NCI-H2196 (cell line): ENCODE data around the gene KMT5B.
"Not testable (repeated sequence)": the region's sequence is repeated elsewhere in the genome, so short reads cannot be mapped to it uniquely, and the experiment has no call there.

Source experiments
- DNase-seq: peaks from one replicate; lab custom pipeline; 2025; ENCODE audit not compliant: unreplicated experiment; lab: John Stamatoyannopoulos, UW

Gene KMT5B

DNA sequence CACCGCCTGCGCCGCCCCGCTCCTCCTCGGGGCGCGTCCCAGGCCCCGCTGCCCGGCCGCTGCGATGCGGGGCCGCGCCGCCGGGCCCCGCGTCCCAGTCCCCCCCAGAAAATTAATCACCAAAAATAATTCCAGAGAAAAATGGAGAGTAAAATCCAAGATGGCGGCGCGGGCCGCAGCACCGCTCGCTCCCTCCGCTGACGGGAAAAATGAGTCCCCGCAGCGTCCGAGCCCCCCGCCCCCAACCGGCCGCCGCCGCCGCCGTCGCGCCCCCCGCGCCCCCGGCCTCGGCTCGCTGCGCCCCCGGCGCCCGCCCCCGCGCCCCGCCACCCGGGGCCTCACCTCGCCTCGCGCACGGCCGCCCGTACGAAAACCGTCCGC is at the start of gene KMT5B:
Gene KMT5B, minus strand, starts transcription at position 162 of the 381 bp plus-strand sequence. CDS start 23,220 bp downstream, outside the sequence.
- peak; percentile 73 for DNase-seq

DNA sequence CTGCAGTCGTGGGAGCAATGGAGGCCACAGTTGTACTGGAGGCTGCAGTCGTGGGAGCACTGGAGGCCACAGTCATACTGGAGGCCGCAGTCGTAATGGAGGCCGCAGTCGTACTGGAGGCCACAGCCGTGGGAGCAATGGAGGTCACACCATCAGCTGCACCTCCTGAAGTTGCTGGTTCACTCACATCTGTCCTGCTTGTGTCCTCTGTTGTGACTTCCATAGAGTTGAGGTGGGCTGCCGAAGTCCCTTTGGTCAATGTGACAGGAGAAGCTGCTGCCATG is 49.4 kb upstream of the KMT5B start:
- no peak for DNase-seq

DNA sequence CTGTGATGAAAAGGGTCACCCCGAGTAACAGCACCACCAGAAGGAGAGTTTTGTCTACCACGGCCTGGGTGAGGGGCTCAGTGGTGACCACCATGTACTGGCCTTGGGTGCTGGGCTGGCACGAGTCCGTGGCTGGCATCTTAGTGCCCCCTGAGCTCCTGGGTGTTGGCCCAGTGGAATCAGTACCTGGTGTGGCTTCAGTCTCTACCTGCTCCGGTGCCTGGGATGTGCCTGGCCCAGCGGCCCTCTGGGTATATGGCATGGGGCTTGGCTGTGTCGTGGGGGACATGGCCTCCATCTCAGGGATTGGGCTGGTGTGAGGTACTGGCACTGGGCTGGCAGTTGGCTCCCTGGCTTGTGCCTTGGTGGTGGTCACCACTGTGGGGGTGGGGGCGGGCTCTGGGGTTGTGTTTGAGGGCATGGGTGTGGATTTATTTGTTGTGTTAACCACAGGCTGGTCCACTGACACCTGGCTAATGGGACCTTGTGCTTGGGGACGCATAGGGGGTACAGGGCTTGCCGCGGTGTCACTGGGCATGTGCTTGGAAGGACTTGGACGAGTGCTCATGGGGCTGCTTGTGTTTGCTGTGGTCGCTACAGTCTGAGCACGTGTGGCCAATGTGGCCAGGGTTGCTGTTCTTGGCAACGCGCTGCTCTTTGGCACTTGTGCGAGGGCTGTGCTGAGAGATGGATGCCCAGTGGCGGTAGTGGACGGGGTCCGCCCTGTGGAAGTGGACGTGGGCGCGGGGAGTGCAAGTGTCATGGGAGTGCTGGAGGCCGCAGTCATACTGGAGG is 48.9 kb upstream of the KMT5B start:
- DNase-seq, result no peak

DNA sequence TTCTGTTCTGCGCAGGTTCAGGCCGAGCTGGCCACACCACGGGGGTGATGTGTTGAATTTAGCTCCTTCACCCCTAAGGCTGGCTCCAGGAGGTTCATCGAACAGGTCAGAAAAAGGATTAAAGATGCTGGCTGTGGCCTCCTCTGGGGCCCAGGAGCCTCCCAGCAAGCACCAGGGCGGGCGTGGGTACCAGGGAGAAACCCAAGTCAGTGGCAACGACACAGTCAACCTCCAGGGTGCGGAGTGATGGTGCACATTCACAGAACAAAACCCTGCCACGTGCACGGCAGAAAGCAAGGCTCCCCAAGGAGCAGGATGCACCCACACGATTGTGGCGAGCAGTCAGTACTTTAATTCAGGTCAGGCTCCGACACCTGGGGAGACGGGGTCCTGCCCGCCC is 47.9 kb upstream of the KMT5B start:
- no peak for DNase-seq

DNA sequence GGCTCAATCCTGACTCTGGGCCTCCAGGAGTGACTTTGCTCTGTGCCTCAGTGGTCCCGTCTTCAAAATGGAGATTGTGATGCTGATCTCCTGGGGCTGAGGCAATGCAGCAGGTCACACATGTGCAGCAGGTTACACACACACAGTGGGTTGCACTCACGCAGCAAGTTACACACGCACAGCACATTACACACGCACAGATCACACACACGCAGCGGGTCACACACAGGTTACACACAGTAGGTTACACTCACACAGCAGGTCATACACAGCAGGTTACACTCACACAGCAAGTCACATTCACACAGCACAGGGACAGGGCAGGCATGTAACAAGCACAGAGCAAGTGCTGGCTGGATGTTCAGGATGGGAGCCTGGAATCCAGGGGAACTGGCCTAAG is 47.4 kb upstream of the KMT5B start:
- no peak for DNase-seq

DNA sequence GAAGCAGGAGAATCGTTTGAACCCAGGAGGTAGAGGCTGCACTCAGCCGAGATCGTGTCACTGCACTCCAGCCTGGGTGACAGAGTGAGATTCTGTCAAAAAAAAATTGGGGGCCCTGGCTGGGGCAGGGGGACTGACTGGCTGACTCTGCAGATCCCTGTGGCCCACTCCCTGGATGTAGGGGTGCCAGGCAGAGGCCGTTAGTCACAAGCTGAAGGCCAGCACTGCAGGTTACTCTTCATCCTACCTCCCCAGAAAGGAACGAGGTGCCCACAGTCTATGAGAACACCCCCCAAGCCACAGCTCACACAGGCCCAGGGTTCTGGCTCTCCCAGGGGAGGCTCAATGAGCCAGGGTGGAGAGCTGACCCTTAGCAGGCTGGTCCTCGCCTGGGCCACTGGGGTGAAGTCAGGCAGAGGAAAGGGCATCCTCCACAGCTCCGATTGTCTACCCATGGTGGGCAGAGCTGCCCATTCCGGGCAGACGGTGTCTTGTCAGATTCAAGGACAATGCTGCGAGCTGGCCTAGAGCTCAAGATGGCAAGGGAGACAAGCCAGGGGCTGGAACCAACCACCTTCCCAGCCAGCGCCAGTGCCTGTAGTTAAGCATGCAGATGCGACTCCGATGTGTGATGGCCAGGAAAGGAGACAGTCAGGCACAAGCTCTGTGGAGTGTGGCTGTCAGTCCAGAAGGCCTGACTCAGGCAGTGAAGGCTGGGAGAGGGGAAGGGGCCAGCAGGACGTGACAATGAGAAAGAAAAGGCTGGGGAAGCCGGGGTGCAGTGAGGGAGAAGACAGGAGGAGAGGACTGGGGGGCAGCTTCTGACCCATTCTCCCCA is 46.2 kb upstream of the KMT5B start:
- DNase-seq, result no peak

DNA sequence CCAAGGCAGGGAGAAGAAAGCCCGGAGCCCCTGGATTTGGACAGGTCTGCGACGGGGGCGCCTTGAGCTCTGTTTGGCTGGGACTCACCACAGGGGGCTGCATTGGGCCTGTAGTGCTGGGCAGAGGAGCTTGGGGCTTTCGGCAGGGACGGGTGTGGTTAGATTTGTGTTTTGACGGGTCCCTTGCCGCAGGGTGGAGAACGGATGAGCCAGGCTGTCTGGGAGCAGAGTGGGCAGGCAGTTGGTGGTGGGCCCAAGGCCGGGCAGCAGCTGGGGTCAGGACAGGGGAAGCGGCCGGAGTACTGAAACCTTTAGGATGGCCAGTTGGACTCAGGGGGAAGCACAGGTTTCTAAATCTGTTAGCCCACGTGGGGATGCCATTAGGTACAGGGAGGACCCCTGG is 45.3 kb upstream of the KMT5B start:
- no peak for DNase-seq

DNA sequence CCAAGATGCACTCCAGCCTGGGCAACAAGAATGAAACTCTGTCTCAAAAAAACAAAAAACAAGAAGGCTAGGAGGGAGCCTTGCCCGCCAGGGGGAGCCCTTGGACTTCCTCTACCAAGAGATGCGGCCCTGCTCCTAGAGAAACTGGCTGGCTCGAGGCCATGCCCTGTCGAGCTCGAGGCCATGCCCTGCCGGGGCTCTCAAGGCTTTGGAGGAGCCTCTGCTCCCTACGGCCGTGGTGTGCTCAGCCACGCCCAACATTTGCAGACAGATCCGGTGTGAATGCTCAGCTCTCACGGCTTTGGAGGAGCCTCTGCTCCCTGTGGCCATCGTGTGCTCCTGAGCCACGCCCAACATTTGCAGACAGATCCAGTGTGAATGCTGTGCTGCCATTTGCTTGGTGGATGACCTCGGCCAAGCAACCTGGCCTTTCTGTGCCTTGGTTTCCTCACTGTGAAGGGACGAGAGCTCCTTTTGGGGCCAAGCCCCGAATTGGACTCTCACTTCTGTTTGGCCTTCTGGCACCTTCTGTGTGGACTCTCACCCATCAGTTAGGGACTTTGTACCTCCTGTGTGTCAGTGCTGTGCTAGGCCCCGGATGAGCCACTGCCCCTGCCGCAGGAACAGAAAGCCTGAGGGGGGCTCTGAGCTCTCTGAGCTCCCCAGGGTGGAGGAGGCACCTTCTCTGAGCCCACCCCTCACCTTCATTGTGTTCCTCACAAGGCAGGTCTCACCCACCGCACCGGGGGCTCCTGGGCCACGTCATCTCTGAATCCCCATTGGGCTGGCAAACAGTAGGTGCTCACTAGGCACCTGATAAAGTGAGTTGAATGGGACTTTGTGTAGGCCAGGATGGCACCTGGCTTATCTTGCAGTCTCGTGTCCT is 44.6 kb upstream of the KMT5B start:
- peak; percentile 96 for DNase-seq

DNA sequence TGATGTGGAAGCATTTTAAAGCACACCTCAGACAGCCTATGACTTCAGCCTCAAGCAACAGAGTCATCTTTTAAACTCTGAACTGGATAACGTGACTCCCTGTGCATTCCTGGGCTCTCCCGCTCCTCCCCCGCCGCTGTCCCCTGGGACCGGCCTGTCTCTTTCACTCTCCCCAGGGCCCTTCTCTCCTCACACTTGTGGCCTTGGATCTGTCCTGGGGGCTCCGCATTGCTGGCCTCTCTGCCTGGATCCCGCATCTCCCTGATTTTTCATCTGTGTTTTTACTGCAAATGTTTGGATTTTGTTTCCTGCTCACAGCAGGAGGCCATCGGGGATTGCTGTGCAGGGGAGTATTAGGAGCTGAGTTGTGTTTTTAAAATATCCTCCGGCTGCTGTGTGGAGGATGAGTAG is 43.2 kb upstream of the KMT5B start:
- no peak for DNase-seq

DNA sequence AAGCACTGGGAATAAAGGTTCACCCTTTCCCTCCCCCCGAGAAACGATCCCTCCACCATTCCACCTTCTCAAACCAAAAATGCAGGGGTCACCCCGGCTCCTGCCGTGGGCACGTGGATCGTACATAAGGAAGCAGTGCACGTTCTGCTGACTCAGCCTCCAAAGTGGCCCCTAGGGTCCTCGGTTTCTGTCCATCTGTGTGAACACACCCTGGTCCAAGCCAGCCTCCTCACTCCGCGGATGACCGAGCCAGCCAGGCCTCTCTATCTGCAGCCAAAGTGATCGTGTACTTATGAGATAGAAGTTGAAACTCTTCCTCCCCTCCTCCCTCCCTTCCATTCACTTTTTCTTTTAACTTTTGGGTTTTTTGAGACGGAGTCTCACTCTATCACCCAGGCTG is 42.4 kb upstream of the KMT5B start:
- no peak for DNase-seq

DNA sequence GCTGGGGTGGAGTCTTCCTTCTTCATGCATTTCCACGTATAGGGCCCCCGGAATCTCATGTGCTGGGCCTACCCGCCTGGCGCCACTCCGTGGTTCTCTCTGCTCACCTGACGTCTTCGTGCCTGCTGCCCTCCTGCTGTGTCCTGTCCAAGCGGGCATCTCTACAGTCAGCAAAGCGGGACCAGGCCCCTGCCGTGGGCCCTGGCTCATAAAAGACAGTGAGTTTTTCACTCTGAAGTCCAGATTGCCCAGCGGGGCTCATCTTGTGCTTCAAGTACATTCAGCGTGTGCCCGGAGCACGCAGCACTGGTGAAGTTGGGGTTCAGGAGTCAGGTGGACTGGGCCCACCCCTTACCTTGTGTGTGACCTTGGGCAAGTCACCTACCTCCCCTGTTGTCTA is 41.3 kb upstream of the KMT5B start:
- DNase-seq, result no peak

DNA sequence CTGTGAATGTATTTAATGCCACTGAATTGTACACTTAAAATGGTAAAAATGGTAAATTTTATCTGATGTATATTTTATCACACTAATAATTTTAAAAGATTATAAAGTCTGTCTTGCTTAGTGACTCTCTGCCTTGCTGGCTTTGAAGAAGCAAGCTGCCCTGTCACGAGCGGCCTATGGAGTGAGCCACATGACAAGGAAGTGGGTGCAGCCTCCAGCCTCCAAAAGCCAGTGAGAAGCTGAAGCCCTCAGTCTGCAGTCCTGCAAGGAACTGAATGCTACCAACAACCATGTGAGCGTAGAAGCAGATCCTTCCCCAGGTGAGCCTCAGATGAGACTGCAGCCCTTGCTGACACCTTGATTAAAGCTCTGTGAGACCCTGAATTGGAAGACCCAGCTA is 38.7 kb upstream of the KMT5B start:
- no peak for DNase-seq

DNA sequence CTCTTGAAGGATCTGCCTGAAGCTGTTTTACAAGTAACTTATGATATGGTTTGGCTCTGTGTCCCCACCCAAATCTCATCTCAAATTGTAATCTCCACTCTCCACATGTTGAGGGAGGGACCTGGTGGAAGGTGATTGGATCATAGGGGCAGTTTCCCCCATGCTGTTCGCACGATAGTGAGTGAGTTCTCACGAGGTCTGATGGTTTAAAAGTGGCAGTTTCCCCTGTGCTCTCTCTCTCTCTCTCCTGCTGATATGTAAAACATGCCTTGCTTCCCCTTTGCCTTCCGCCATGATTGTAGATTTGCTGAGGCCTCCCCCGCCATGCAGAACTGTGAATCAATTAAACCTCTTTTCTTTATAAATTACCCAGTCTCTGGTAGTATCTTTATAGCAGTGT is 31.8 kb upstream of the KMT5B start:
- not testable (repeated sequence) for DNase-seq

DNA sequence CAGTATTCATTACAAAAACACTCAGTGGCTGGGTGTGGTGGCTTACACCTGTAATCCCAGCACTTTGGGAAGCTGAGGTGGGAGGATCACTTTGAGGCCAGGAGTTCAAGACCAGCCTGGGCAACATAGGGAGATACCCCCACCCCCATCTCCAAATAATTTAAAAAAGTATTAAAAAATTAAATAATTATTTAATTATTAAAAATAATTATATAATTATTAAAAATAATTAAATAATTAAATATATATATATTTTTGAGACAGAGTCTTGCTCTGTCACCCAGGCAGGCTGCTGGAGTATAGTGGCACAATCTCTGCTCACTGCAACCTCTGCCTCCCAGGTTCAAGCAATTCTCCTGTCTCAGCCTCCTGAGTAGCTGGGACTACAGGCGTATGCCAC is 30.8 kb upstream of the KMT5B start:
- DNase-seq, result not testable (repeated sequence)

DNA sequence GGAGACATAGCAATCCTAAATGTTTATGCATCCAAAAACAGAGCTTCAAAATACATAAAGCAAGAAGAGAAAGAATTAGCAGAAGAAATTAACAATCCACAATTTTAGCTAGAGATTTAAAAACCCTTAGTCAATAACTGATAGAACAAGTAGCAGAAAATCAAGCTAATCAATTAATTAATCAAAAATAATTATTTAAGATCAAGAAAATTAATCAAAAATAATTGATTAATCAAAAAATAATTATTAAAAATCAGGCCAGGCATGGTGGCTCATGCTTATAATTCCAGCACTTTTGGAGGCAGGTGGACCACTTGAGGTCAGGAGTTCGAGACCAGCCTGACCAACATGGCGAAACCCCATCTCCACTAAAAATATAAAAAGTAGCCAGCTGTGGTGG is 29.5 kb upstream of the KMT5B start:
- DNase-seq, result no peak

DNA sequence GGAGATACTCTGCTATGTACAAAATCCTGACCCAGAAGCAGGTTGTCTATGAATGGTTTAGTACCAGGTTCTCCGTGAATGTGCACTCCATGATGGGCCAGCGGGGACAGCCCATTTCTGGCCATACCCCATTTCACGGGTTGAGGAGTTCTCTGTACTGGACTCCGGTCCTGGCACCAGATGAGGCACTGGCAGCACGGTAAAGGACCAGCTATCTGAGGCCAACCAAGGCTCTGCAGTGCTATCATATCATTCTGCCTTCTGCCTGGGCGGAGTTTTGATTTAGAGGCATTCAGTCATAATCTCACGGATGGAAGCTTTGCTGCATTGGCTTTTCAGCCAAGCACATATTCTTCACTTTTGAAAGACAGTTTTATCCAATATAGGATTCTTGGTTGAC is 18.5 kb upstream of the KMT5B start:
- no peak for DNase-seq

DNA sequence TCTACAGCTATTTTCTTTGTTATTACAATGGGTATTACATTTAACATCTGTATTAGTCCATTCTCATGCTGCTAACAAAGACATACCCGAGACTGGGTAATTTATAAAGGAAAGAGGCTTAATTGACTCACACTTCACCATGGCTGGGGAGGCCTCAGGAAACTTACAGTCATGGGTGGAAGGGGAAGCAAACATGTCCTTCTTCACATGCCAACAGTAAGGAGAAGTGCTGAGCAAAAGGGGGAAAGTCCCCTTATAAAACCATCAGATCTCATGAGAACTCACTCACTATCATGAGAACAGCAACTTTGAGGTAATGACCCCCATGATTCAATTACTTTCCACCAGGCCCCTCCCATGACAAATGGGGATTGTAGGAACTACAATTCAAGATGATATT is 16.5 kb upstream of the KMT5B start:
- no peak for DNase-seq

DNA sequence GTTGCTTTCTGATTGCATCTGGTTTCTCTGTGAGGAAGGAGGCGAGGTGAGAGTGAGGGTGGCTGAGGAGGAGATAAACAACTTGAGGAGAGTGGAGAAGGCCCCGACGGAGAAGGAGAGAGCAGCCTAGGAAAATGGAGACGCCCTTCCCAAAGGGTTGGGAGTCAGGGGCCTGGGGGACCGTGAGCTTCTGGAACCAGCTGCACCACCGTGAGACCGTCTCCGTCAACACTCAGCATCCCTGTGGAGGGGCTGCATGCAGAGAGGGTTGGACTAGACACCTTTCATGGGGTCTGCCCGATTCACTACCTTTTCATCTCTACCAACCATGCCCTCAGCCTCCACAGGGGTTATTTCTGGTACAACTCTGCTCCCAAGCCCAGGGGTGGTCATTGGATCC is 13.3 kb upstream of the KMT5B start:
- DNase-seq, result no peak

DNA sequence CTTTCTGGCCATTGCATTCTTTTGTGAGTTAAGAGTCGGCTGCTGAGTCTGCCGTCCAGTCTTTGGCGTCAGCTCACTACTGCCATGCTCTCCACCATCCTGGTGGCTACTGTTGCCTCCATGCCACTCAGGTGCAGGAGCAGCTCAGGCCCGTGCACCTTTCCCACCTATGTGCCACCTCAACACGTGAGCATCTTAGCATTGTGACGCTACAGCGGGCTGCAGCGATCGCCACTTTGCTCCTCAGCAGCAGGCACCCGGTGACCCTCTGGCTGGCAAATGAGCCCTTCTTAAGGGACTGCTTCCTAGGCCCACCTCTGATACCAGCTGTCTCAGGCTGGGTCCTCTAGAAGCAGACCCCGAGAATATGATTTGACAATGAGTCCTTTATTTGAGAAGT is 11.5 kb upstream of the KMT5B start:
- DNase-seq, result no peak

DNA sequence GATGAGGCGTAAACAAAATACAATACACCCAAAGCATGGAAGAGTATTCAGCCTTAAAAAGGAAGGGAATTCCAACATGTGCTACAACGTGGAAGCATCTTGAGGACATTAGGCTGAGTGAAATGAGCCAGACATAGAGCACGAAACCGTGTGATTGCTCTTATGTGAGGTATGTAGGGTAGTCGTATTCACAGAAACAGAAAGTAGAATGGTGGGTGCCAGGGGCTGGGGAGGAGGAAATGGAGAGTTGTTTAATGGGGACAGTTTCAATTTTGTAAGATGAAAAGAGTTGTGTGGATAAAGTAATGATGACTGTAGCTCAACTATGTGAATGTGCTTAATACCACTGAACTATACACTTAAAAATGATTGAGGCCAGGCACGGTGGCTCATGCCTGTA is 10.2 kb upstream of the KMT5B start:
- no peak for DNase-seq

DNA sequence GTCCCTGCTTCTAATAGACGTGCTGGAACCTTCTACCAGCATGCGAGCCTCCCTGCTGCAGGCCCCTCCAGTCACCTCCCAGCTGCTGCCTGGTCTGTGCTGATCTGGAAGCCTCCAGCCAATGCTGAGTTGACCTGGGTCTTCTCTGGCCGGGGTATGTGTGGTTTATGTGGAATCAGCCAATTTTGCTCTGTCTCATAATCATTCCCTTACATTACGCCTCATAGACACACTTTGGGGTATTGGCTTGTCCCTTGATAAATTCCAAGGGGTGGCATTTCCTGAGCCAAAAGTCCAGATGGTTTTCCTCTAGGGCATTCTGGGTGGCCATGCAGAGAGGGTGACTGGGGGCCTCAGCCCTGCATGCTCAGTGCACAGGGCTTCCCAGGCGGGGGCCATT is 8.3 kb upstream of the KMT5B start:
- no peak for DNase-seq
